Measurements from ENCODE around the gene HCFC1R1.
A peak's percentile ranks its signal among the peaks of the same experiment; 100 is the strongest.

The HCFC1R1 gene

GRCh38 chr16:3007059-3007956 is 16.4 kb downstream of the HCFC1R1 start:
- DNase-seq, result no peak
- Histone ChIP-seq H3K4me3 (ENCODE audit: low read depth, low read length) (no peak overlapping the region), H3K9me3 (no peaks in the 10 kb centered on the region), H3K27me3 (peaks cover 12% of the 10 kb centered on the region), H3K4me1 (no peaks in the 10 kb centered on the region), H3K36me3 (no peaks in the 10 kb centered on the region)
- no peak for TF ChIP-seq CTCF (IDR thresholded peaks at IDR 0.05; ENCODE audit: low read depth, low read length)

- no peak for TF ChIP-seq CTCF (IDR thresholded peaks at IDR 0.05; ENCODE audit: low read depth, low read length)
- DNase-seq, result no peak
- no peaks in the 10 kb centered on the region for H3K9me3 ChIP-seq
- no peaks in the 10 kb centered on the region for H3K4me1 ChIP-seq
- H3K27me3 ChIP-seq, result peaks cover 3% of the 10 kb centered on the region; the same call in 1 of the 2 replicates
- no peaks in the 10 kb centered on the region for H3K36me3 ChIP-seq
- H3K4me3 ChIP-seq (ENCODE audit: low read depth, low read length), result peak overlapping the region; percentile 54
Measured at GRCh38 chr16:3004781-3005284, 18.9 kb downstream of the HCFC1R1 start.

- no peak overlapping the region for H3K4me3 ChIP-seq (ENCODE audit: low read depth, low read length)
- DNase-seq, result no peak
- TF ChIP-seq CTCF (IDR thresholded peaks at IDR 0.05; ENCODE audit: low read depth, low read length), result no peak
- H3K4me1 ChIP-seq, result no peaks in the 10 kb centered on the region
- no peaks in the 10 kb centered on the region for H3K9me3 ChIP-seq
- H3K27me3 ChIP-seq, result peaks cover 3% of the 10 kb centered on the region; the same call in 1 of the 2 replicates
- H3K36me3 ChIP-seq, result no peaks in the 10 kb centered on the region
Measured at GRCh38 chr16:3004319-3004718, 19.4 kb downstream of the HCFC1R1 start.

GRCh38 chr16:3003582-3004270 is 20.0 kb downstream of the HCFC1R1 start:
- DNase-seq, result peak; percentile 99
- H3K27me3 ChIP-seq, result peaks cover 3% of the 10 kb centered on the region; the same call in 1 of the 2 replicates
- no peak overlapping the region for H3K4me3 ChIP-seq (ENCODE audit: low read depth, low read length)
- H3K9me3 ChIP-seq, result no peaks in the 10 kb centered on the region
- peak; percentile 58 for TF ChIP-seq CTCF (IDR thresholded peaks at IDR 0.05; ENCODE audit: low read depth, low read length)
- H3K36me3 ChIP-seq, result no peaks in the 10 kb centered on the region
- no peaks in the 10 kb centered on the region for H3K4me1 ChIP-seq

GRCh38 chr16:3001316-3001715 is 22.4 kb downstream of the HCFC1R1 start:
- peaks cover 3% of the 10 kb centered on the region; the same call in 1 of the 2 replicates for H3K27me3 ChIP-seq
- no peak overlapping the region for H3K4me3 ChIP-seq (ENCODE audit: low read depth, low read length)

More at GRCh38 chr16:3001316-3001715, 22.4 kb downstream of the HCFC1R1 start:
- no peak for DNase-seq
- no peak for TF ChIP-seq CTCF (IDR thresholded peaks at IDR 0.05; ENCODE audit: low read depth, low read length)
- Histone ChIP-seq H3K4me1 (no peaks in the 10 kb centered on the region), H3K9me3 (no peaks in the 10 kb centered on the region), H3K36me3 (no peaks in the 10 kb centered on the region)
